GM12864 (cell line): ENCODE data around the gene DUS2.

Experiments
- DNase-seq: peaks from one replicate; pipeline ENCODE4 v3.0.0-alpha.2; 2011; ENCODE audit warnings: low read depth
- H3K4me3 ChIP-seq: 2 replicates; pipeline ENCODE4 v1.5.1; 2011; ENCODE audit warnings: mild to moderate bottlenecking, low read depth, low read length, control low read depth
- TF ChIP-seq, protein P1 (sequence below): IDR thresholded peaks from 2 replicates; pipeline ENCODE4 v1.5.1; 2011; ENCODE audit warnings: low read depth, mild to moderate bottlenecking, moderate library complexity, low read length, control low read depth, inconsistent platforms; ENCODE audit errors: missing control alignments

DUS2 gene

GRCh38 chr16:68049449-68049848, 26.4 kb downstream of the DUS2 start:
- TF ChIP-seq, protein P1, sequence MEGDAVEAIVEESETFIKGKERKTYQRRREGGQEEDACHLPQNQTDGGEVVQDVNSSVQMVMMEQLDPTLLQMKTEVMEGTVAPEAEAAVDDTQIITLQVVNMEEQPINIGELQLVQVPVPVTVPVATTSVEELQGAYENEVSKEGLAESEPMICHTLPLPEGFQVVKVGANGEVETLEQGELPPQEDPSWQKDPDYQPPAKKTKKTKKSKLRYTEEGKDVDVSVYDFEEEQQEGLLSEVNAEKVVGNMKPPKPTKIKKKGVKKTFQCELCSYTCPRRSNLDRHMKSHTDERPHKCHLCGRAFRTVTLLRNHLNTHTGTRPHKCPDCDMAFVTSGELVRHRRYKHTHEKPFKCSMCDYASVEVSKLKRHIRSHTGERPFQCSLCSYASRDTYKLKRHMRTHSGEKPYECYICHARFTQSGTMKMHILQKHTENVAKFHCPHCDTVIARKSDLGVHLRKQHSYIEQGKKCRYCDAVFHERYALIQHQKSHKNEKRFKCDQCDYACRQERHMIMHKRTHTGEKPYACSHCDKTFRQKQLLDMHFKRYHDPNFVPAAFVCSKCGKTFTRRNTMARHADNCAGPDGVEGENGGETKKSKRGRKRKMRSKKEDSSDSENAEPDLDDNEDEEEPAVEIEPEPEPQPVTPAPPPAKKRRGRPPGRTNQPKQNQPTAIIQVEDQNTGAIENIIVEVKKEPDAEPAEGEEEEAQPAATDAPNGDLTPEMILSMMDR: no peak
- no peak overlapping the region for H3K4me3 ChIP-seq
- DNase-seq: no peak

GRCh38 chr16:68055395-68055794, 32.3 kb downstream of the DUS2 start:
- DNase-seq: no peak
- TF ChIP-seq, protein P1: no peak
- H3K4me3 ChIP-seq: no peak overlapping the region

GRCh38 chr16:68059804-68060203, 36.7 kb downstream of the DUS2 start:
- no peak overlapping the region for H3K4me3 ChIP-seq
- no peak for DNase-seq
- TF ChIP-seq, protein P1: no peak

DNA sequence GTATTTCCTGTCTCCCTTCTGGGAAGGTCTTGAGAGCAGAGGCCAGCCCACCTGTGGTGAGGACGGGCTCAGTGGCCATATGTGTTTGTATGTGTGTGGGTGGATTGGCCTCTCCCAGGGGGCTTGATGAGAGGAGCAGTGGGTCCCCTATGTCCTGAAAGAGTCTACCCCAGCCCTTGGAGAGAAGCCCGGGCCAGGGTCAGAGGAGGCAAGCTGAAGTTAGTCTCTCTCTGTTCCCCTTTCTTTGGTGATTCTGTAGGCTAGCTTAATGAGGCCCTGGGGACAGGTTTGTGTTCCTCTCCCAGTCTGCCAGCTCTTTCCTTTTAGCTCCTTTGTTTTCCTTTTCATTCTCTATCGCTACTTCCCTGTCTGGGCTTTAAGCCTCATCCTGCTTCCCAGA, 38.3 kb downstream of the DUS2 start:
- no peak for DNase-seq
- TF ChIP-seq, protein P1: no peak
- no peak overlapping the region for H3K4me3 ChIP-seq

GRCh38 chr16:68062910-68063393, 39.9 kb downstream of the DUS2 start:
- no peak for DNase-seq
- TF ChIP-seq, protein P1: no peak
- H3K4me3 ChIP-seq: no peak overlapping the region

GRCh38 chr16:68064791-68065365, 41.8 kb downstream of the DUS2 start:
- TF ChIP-seq, protein P1: peak; percentile 92
- no peak for DNase-seq
- no peak overlapping the region for H3K4me3 ChIP-seq

DNA sequence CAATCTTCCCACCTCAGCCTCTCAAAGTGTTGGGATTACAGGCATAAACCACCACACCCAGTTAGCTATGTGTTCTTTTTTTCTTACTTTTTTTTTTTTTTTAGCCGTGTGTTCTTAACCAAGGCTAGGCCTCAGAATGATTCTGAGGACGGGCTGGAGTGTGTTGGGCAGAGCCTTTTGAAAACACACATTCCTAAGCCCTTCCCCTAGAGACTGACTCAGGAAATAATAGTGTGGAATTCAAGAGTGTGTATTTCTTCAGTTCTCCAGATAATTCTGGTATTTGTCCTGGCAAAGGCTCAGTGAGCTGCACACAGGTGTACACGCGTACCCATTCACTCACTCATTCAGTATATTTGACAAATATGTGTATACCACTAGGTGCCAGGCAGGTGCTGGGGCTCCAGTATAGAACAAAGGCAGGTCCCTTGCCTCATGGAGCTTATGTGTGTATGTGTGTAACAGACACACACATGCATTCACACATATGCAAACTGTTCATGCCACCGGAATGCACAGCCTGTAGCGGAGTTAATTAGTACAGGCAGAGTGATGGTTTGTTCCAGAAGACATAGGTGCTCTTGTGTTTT, 42.7 kb downstream of the DUS2 start:
- TF ChIP-seq, protein P1: no peak
- no peak overlapping the region for H3K4me3 ChIP-seq
- DNase-seq: no peak
